ENCODE data around the gene PLCL2. TPM values are rescaled to one million over a fixed set of nuclear protein-coding genes. Genes with fewer than 3 reads are reported as not detected.
A peak's percentile ranks its signal among the peaks of the same experiment; 100 is the strongest.

The PLCL2 gene
- total and polyA plus RNA-seq, 2 donors (not counting 3 experiments of a cell fraction or from before 2014, with no cell fraction given) = 2.3 to 10.7 TPM

DNA sequence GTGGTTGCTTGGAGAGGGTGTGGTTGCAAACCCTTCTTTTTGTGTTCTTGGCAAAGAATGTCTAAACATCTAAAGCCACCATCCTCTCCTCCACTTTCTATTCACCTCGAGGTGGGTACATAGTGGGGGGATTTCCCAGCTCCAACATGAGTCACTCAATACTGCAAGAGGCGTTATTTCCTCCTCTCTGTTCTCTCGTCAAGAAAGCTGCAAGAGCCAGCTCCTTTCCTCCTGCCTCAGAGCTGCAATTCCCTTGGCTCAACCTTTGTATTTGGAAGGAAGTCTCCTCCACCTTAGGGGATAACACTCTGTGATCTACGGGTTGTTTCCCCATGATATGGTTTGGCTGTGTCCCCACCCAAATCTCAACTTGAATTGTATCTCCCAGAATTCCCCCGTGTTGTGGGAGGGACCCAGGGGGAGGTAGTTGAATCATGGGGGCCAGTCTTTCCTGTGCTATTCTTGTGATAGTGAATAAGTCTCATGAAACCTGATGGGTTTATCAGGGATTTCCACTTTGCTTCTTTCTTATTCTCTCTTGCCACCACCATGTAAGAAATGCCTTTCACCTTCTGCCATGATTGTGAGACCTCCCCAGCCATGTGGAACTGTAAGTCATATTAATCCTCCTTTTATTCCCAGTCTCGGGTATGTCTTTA lies 138.4 kb downstream of the PLCL2 start:
- BruUV-seq (replicated peaks) = no TSS peak
- Histone ChIP-seq H3K27me3 (ENCODE audit: control insufficient read depth in 2 of 2, insufficient read depth in 2 of 2, low read length in 2 of 2) (no peaks in the 10 kb centered on the region), H3K4me2 (ENCODE audit: insufficient read depth, low read length) (no peak overlapping the region), H3K4me1 (ENCODE audit: control insufficient read depth, extremely low read depth, insufficient read depth, low read length) (no peaks in the 10 kb centered on the region), H3K9ac (replicated peaks; ENCODE audit: extremely low read depth, insufficient read depth, low read length) (no peak overlapping the region), H3K4me3 (replicated peaks in 1 of 3; ENCODE audit: insufficient read depth in 1 of 3, low read depth in 1 of 3, low read length in 3 of 3) (no peak overlapping the region), H3K9me1 (replicated peaks; ENCODE audit: control insufficient read depth, extremely low read depth, insufficient read depth, low read length) (no peaks in the 10 kb centered on the region), H3K36me3 (ENCODE audit: control insufficient read depth in 2 of 2, extremely low read depth in 1 of 2, insufficient read depth in 2 of 2, low read length in 2 of 2) (no peaks in the 10 kb centered on the region), H4K20me1 (replicated peaks; ENCODE audit: control insufficient read depth, extremely low read depth, insufficient read depth, low read length) (no peaks in the 10 kb centered on the region), H3K27ac (ENCODE audit: insufficient read depth, low read depth, low read length) (no peak overlapping the region), H3K9me3 (replicated peaks; ENCODE audit: control insufficient read depth, insufficient read depth, low read length) (no peaks in the 10 kb centered on the region), H2AFZ (ENCODE audit: low read depth, low read length) (no peak overlapping the region), H3K79me2 (ENCODE audit: control insufficient read depth, insufficient read depth, low read length) (no peaks in the 10 kb centered on the region)
- ChIA-PET CTCF (interaction anchor here (0.6 to 1.9 kb wide), 3 partner anchors 10 to 145 kb away, joined by 3 to 4 read pairs (median 4); partner anchors contain the start of gene PLCL2), POLR2A (no interaction called here)
- no peak for TF ChIP-seq FOS (IDR thresholded peaks at IDR 0.05; ENCODE audit: borderline replicate concordance, insufficient read depth, low read length)
- no peak for TF ChIP-seq EZH2 (IDR thresholded peaks at IDR 0.05; ENCODE audit: borderline replicate concordance, low read depth, low read length, severe bottlenecking)
- peak; percentile 19 for TF ChIP-seq JUN (IDR thresholded peaks at IDR 0.05; ENCODE audit: borderline replicate concordance, insufficient read depth, insufficient read length, low read depth)
- intact Hi-C loops (cut with micrococcal nuclease) = no loop called here
- peak; percentile 35 for DNase-seq (ENCODE audit: low read depth, low spot score)
- no peak for FAIRE-seq
- dilution Hi-C loops (cut with MboI; ENCODE audit: extremely low pct_ligation_motif_present, low sequenced_read_pairs) = no loop called here

DNA sequence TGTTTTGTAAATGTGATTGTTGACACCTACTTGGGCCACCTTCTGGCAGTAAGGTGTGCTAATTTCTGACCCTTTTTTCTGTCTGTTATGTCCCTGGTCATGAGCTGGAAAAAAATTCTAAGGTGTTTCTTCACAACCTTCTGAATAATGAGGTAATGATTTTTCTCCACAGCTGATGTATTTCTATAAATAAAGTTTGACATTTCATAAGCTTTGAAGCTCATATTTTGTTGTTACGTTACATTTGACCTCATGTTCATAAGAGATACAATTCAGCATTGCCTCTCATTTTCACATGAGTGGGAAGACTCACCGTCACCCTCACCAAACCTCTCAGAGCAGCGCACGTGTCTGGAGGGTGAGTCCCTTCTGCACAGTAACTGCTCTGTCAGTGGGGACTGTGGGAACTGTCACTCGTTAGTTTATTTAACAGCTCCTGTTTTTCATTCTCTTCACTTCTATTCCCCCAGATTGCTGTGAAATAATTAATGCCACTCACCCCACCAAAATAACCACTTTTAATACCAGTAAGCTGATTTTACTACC lies 140.9 kb downstream of the PLCL2 start:
- dilution Hi-C loops (cut with MboI; ENCODE audit: extremely low pct_ligation_motif_present, low sequenced_read_pairs) = no loop called here
- H3K9ac ChIP-seq (replicated peaks; ENCODE audit: extremely low read depth, insufficient read depth, low read length) = no peak overlapping the region
- POLR2A ChIA-PET = no interaction called here

More for the DNA sequence above, 140.9 kb downstream of the PLCL2 start:
- Histone ChIP-seq H3K27me3 (ENCODE audit: control insufficient read depth in 2 of 2, insufficient read depth in 2 of 2, low read length in 2 of 2) (no peaks in the 10 kb centered on the region), H3K9me1 (replicated peaks; ENCODE audit: control insufficient read depth, extremely low read depth, insufficient read depth, low read length) (no peaks in the 10 kb centered on the region), H3K79me2 (ENCODE audit: control insufficient read depth, insufficient read depth, low read length) (no peaks in the 10 kb centered on the region), H4K20me1 (replicated peaks; ENCODE audit: control insufficient read depth, extremely low read depth, insufficient read depth, low read length) (no peaks in the 10 kb centered on the region), H3K4me2 (ENCODE audit: insufficient read depth, low read length) (no peak overlapping the region), H2AFZ (ENCODE audit: low read depth, low read length) (no peak overlapping the region), H3K4me3 (replicated peaks in 1 of 3; ENCODE audit: insufficient read depth in 1 of 3, low read depth in 1 of 3, low read length in 3 of 3) (no peak overlapping the region), H3K36me3 (ENCODE audit: control insufficient read depth in 2 of 2, extremely low read depth in 1 of 2, insufficient read depth in 2 of 2, low read length in 2 of 2) (no peaks in the 10 kb centered on the region), H3K27ac (ENCODE audit: insufficient read depth, low read depth, low read length) (no peak overlapping the region), H3K4me1 (ENCODE audit: control insufficient read depth, extremely low read depth, insufficient read depth, low read length) (no peaks in the 10 kb centered on the region), H3K9me3 (replicated peaks; ENCODE audit: control insufficient read depth, insufficient read depth, low read length) (no peaks in the 10 kb centered on the region)
- CTCF ChIA-PET = interaction anchor here (0.7 to 3.4 kb wide), 4 partner anchors 10 to 197 kb away, joined by 3 to 17 read pairs (median 3); no protein-coding TSS in a partner anchor
- BruUV-seq (replicated peaks) = no TSS peak
- TF ChIP-seq EZH2 (IDR thresholded peaks at IDR 0.05; ENCODE audit: borderline replicate concordance, low read depth, low read length, severe bottlenecking) = no peak
- no peak for TF ChIP-seq MYC (IDR thresholded peaks at IDR 0.05; ENCODE audit: low read depth, low read length)
- no peak for TF ChIP-seq JUN (IDR thresholded peaks at IDR 0.05; ENCODE audit: borderline replicate concordance, insufficient read depth, insufficient read length, low read depth)
- no peak for TF ChIP-seq POLR2AphosphoS5 (IDR thresholded peaks at IDR 0.05; ENCODE audit: insufficient read depth, low read depth, low read length)
- TF ChIP-seq FOS (IDR thresholded peaks at IDR 0.05; ENCODE audit: borderline replicate concordance, insufficient read depth, low read length) = no peak
- TF ChIP-seq POLR2A (IDR thresholded peaks at IDR 0.05; ENCODE audit: low read depth, low read length) = no peak
- TF ChIP-seq, protein P1, sequence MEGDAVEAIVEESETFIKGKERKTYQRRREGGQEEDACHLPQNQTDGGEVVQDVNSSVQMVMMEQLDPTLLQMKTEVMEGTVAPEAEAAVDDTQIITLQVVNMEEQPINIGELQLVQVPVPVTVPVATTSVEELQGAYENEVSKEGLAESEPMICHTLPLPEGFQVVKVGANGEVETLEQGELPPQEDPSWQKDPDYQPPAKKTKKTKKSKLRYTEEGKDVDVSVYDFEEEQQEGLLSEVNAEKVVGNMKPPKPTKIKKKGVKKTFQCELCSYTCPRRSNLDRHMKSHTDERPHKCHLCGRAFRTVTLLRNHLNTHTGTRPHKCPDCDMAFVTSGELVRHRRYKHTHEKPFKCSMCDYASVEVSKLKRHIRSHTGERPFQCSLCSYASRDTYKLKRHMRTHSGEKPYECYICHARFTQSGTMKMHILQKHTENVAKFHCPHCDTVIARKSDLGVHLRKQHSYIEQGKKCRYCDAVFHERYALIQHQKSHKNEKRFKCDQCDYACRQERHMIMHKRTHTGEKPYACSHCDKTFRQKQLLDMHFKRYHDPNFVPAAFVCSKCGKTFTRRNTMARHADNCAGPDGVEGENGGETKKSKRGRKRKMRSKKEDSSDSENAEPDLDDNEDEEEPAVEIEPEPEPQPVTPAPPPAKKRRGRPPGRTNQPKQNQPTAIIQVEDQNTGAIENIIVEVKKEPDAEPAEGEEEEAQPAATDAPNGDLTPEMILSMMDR (IDR thresholded peaks at IDR 0.05; ENCODE audit: extremely low read depth in 1 of 2, insufficient read depth in 1 of 2, low read depth in 1 of 2, low read length in 2 of 2) = no peak
- no peak for TF ChIP-seq GATA2 (IDR thresholded peaks at IDR 0.05; ENCODE audit: insufficient read depth, insufficient read length, low read depth, low read length)
- TF ChIP-seq, protein P2, sequence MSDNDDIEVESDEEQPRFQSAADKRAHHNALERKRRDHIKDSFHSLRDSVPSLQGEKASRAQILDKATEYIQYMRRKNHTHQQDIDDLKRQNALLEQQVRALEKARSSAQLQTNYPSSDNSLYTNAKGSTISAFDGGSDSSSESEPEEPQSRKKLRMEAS (IDR thresholded peaks at IDR 0.05; ENCODE audit: insufficient read depth, insufficient read length) = no peak
- FAIRE-seq = no peak
- DNase-seq (ENCODE audit: low read depth, low spot score) = no peak
- intact Hi-C loops (cut with micrococcal nuclease) = no loop called here
